ENCODE measurements around the gene SERPINI1. TPM values are rescaled to one million over a fixed set of nuclear protein-coding genes. Genes with fewer than 3 reads are reported as not detected.

SERPINI1 gene
- total RNA-seq, 4 donors from 2014 or later = 0.54 to 4.1 (median 1.2) TPM; not detected in 1

GRCh38 chr3:167734498-167735232, 856 bp upstream of the SERPINI1 start, which contains the start of gene PDCD10:
PDCD10 (minus strand) TSS chr3:167734892; CDS start chr3:167720157, 14,735 bp downstream.
- Histone ChIP-seq H3K27me3 (no peaks in the 10 kb centered on the region), H3K4me1 (peaks cover 0 to 15% (median 0%) of the 10 kb centered on the region in 4 donors), H3K9me3 (no peaks in the 10 kb centered on the region), H3K4me3 (peak within 1 kb of the TSS; percentile 79 to 83 (median 82)), H3K36me3 (no peaks in the 10 kb centered on the region), H3K27ac (peak within 1 kb of the TSS; percentile 79 to 96 (median 92))
- peak in 3 of 6 experiments; percentile 20 to 38 (median 29) for TF ChIP-seq CTCF (IDR thresholded peaks at IDR 0.05)
- TF ChIP-seq POLR2A (IDR thresholded peaks at IDR 0.05) = peak; percentile 55 to 59
- DNase-seq = peak; percentile 98 to 99 (median 98)

GRCh38 chr3:167736264-167736787, 805 bp downstream of the SERPINI1 start:
- Histone ChIP-seq H3K27ac (no peak overlapping the region), H3K36me3 (no peaks in the 10 kb centered on the region), H3K4me1 (peaks cover 0 to 15% (median 0%) of the 10 kb centered on the region in 4 donors), H3K27me3 (no peaks in the 10 kb centered on the region), H3K4me3 (peak overlapping the region in 2 of 4 donors; percentile 79 to 81), H3K9me3 (no peaks in the 10 kb centered on the region)
- DNase-seq = no peak
- TF ChIP-seq CTCF (IDR thresholded peaks at IDR 0.05) = no peak

- H3K27me3 ChIP-seq = no peaks in the 10 kb centered on the region
- no peaks in the 10 kb centered on the region for H3K9me3 ChIP-seq
- no peak overlapping the region for H3K4me3 ChIP-seq
- TF ChIP-seq CTCF (IDR thresholded peaks at IDR 0.05) (no peak), POLR2A (IDR thresholded peaks at IDR 0.05) (no peak)
- H3K4me1 ChIP-seq = peaks cover 0 to 15% (median 0%) of the 10 kb centered on the region in 4 donors
- H3K27ac ChIP-seq = no peak overlapping the region
- no peak for DNase-seq
- H3K36me3 ChIP-seq = no peaks in the 10 kb centered on the region
Measured at GRCh38 chr3:167736997-167737396, 1.5 kb downstream of the SERPINI1 start.

- Histone ChIP-seq H3K4me1 (peaks cover 0 to 15% (median 0%) of the 10 kb centered on the region in 4 donors), H3K4me3 (no peak overlapping the region), H3K36me3 (no peaks in the 10 kb centered on the region), H3K27me3 (no peaks in the 10 kb centered on the region), H3K27ac (no peak overlapping the region), H3K9me3 (no peaks in the 10 kb centered on the region)
- DNase-seq = no peak
- TF ChIP-seq POLR2A (IDR thresholded peaks at IDR 0.05) (no peak), CTCF (IDR thresholded peaks at IDR 0.05) (no peak)
Measured at GRCh38 chr3:167738037-167738436, 2.5 kb downstream of the SERPINI1 start.

- Histone ChIP-seq H3K27me3 (no peaks in the 10 kb centered on the region), H3K9me3 (no peaks in the 10 kb centered on the region), H3K4me1 (peaks cover 0 to 8% (median 0%) of the 10 kb centered on the region in 4 donors), H3K4me3 (no peak overlapping the region), H3K27ac (no peak overlapping the region), H3K36me3 (no peaks in the 10 kb centered on the region)
- TF ChIP-seq CTCF (IDR thresholded peaks at IDR 0.05) (no peak), POLR2A (IDR thresholded peaks at IDR 0.05) (no peak)
- no peak for DNase-seq
Measured at GRCh38 chr3:167739190-167739810, 3.8 kb downstream of the SERPINI1 start.
